Endothelial cell of umbilical vein (primary cell): Measurements from ENCODE around the gene UST. TPM values are rescaled to one million over a fixed set of nuclear protein-coding genes. Genes with fewer than 3 reads are reported as not detected.

ENCODE experiments used
- BruUV-seq: library from RNA; stranded (reverse); fragments of 400-500 nt; replicated peaks from 2 replicates; lab custom pipeline; 2021; lab: Mats Ljungman, UMichigan
- CTCF ChIA-PET: fragments of 300-600, 350-600 bp; sonication (Branson Sonifier 250); formaldehyde crosslinking; loops from one replicate; lab custom pipeline; 2021; ENCODE audit warnings: antibody characterized with exemption, inconsistent platforms; lab: Charles Lee
- POLR2A ChIA-PET: fragments of 300-600, 350-600 bp; sonication (Branson Sonifier 250); formaldehyde crosslinking; loops from one replicate; lab custom pipeline; 2021; ENCODE audit warnings: antibody characterized with exemption, inconsistent platforms; lab: Charles Lee
- DNase-seq: peaks from one replicate; pipeline ENCODE4 v3.0.0-alpha.2; 2011; ENCODE audit warnings: low read depth, low spot score
- FAIRE-seq: peaks from 2 replicates; lab custom pipeline; 2011; peaks lifted over from hg19 to GRCh38; lab: Jason Lieb, UNC
- H2AFZ ChIP-seq: 2 replicates; pipeline ENCODE4 v1.6.0; 2012; ENCODE audit warnings: low read depth, low read length, control low read depth, inconsistent platforms
- H3K27ac ChIP-seq: 2 replicates; pipeline ENCODE4 v1.5.1; 2011; ENCODE audit warnings: low read depth, mild to moderate bottlenecking, control low read depth, low read length, moderate library complexity; ENCODE audit not compliant: insufficient read depth
- H3K27me3 ChIP-seq, 2 experiments: 2 replicates each; pipeline versions ENCODE4 v1.6.0 to v1.6.1; 2011; ENCODE audit warnings: low read length in 2 of 2, mixed read lengths in 1 of 2; ENCODE audit not compliant: control insufficient read depth in 2 of 2, insufficient read depth in 2 of 2
- H3K36me3 ChIP-seq, 2 experiments: 2 replicates in 1 of 2; 3 replicates in 1 of 2; pipeline ENCODE4 v1.5.1; 2011; ENCODE audit warnings: low read length in 2 of 2, mild to moderate bottlenecking in 1 of 2, moderate library complexity in 1 of 2; ENCODE audit not compliant: control insufficient read depth in 2 of 2, insufficient read depth in 2 of 2; ENCODE audit errors: extremely low read depth in 1 of 2
- H3K4me1 ChIP-seq: 3 replicates; pipeline ENCODE4 v1.5.1; 2011; ENCODE audit warnings: mild to moderate bottlenecking, low read length; ENCODE audit not compliant: control insufficient read depth, insufficient read depth; ENCODE audit errors: extremely low read depth
- H3K4me2 ChIP-seq: 2 replicates; pipeline ENCODE4 v1.6.1; 2011; ENCODE audit warnings: low read length, control low read depth, mixed read lengths; ENCODE audit not compliant: insufficient read depth
- H3K4me3 ChIP-seq, 3 experiments: fragments of 200-600 bp in 1 of 3; sonication (generic), shearing (Covaris generic) in 1 of 3; replicated peaks in 1 of 3; 2 replicates each; pipeline ENCODE4 v1.5.1; 2011 to 2016; ENCODE audit warnings: control low read depth in 3 of 3, low read length in 3 of 3, mild to moderate bottlenecking in 2 of 3, inconsistent platforms in 1 of 3, low read depth in 1 of 3, moderate library complexity in 1 of 3; ENCODE audit not compliant: insufficient read depth in 1 of 3
- H3K79me2 ChIP-seq: 2 replicates; pipeline ENCODE4 v1.6.0; 2012; ENCODE audit warnings: low read length, inconsistent platforms; ENCODE audit not compliant: control insufficient read depth, insufficient read depth
- H3K9ac ChIP-seq: replicated peaks from 2 replicates; pipeline ENCODE3; 2011; ENCODE audit warnings: low read length, control low read depth; ENCODE audit not compliant: insufficient read depth; ENCODE audit errors: extremely low read depth
- H3K9me1 ChIP-seq: replicated peaks from 3 replicates; pipeline ENCODE4 v1.6.0; 2011; ENCODE audit warnings: mild to moderate bottlenecking, low read length; ENCODE audit not compliant: control insufficient read depth, insufficient read depth; ENCODE audit errors: extremely low read depth
- H3K9me3 ChIP-seq: replicated peaks from 2 replicates; pipeline ENCODE4 v1.5.1; 2012; ENCODE audit warnings: low read length, inconsistent platforms; ENCODE audit not compliant: control insufficient read depth, insufficient read depth
- H4K20me1 ChIP-seq: replicated peaks from 2 replicates; pipeline ENCODE3; 2011; ENCODE audit warnings: mild to moderate bottlenecking, low read length; ENCODE audit not compliant: control insufficient read depth, insufficient read depth; ENCODE audit errors: extremely low read depth
- EZH2 ChIP-seq: IDR thresholded peaks from 2 replicates; pipeline ENCODE4 v1.6.1; 2012; ENCODE audit warnings: borderline replicate concordance, low read depth, mild to moderate bottlenecking, moderate library complexity, low read length, inconsistent platforms; ENCODE audit not compliant: severe bottlenecking
- FOS ChIP-seq: IDR thresholded peaks from 2 replicates; pipeline ENCODE4 v1.6.1; 2011; ENCODE audit warnings: mild to moderate bottlenecking, low read length, moderate library complexity, borderline replicate concordance; ENCODE audit not compliant: insufficient read depth
- JUN ChIP-seq: IDR thresholded peaks from 2 replicates; pipeline ENCODE4 v1.6.1; 2011; ENCODE audit warnings: borderline replicate concordance, low read depth; ENCODE audit not compliant: insufficient read length, insufficient read depth
- MAX ChIP-seq: IDR thresholded peaks from 2 replicates; pipeline ENCODE4 v1.6.1; 2011; ENCODE audit not compliant: insufficient read depth, insufficient read length
- dilution Hi-C: fragments of 300-500 bp; cut with MboI; formaldehyde crosslinking; loops from one replicate; pipeline ENCODE4 v1.15.0; 2019; ENCODE audit warnings: low sequenced_read_pairs; ENCODE audit not compliant: extremely low pct_ligation_motif_present
- intact Hi-C: fragments of 100-400 bp; cut with micrococcal nuclease; formaldehyde crosslinking; loops from one replicate; pipeline ENCODE4 v1.10.0; 2022
- polyA plus RNA-seq, 4 experiments: library from polyadenylated mRNA; depleted of rRNA in 3 of 4; stranded (reverse) in 3 of 4; unstranded in 1 of 4; fragments of >200 nt; gene quantifications; 2 replicates each; pipeline versions ENCODE4 v1.2.1 to v1.2.3, GENCODE V29; 2011 to 2012; ENCODE audit warnings: missing spikeins in 1 of 4
- total RNA-seq: library from RNA; stranded (reverse); gene quantifications from 2 replicates; pipeline ENCODE4 v1.2.3, GENCODE V29; 2021

UST gene
- total and polyA plus RNA-seq, 2 donors (not counting 3 experiments of a cell fraction or from before 2014, with no cell fraction given): 0.26 to 0.84 TPM

- no peak for DNase-seq
Observed at GRCh38 chr6:148869585-148869984, 122.8 kb downstream of the UST start.

GRCh38 chr6:148873154-148873553, 126.3 kb downstream of the UST start:
- H2AFZ ChIP-seq: no peak overlapping the region
- no peaks in the 10 kb centered on the region for H3K9me3 ChIP-seq
- H3K4me3 ChIP-seq: no peak overlapping the region
- H3K9ac ChIP-seq: no peak overlapping the region
- TF ChIP-seq EZH2: no peak
- no peak for DNase-seq
- H3K79me2 ChIP-seq: no peaks in the 10 kb centered on the region
- intact Hi-C loops: no loop called here
- no peaks in the 10 kb centered on the region for H4K20me1 ChIP-seq
- H3K4me1 ChIP-seq: no peaks in the 10 kb centered on the region
- no peaks in the 10 kb centered on the region for H3K36me3 ChIP-seq
- POLR2A ChIA-PET: no interaction called here
- dilution Hi-C loops: no loop called here
- BruUV-seq: no TSS peak
- no peaks in the 10 kb centered on the region for H3K27me3 ChIP-seq
- H3K9me1 ChIP-seq: no peaks in the 10 kb centered on the region
- CTCF ChIA-PET: interaction anchor here (0.9 kb wide), 1 partner anchor 155 kb away, joined by 3 read pairs; no protein-coding TSS in a partner anchor
- FAIRE-seq: no peak
- H3K4me2 ChIP-seq: no peak overlapping the region
- no peak overlapping the region for H3K27ac ChIP-seq

More at GRCh38 chr6:148869585-148869984, 122.8 kb downstream of the UST start:
- ChIA-PET POLR2A (no interaction called here), CTCF (no interaction called here)
- Histone ChIP-seq H3K36me3 (no peaks in the 10 kb centered on the region), H4K20me1 (no peaks in the 10 kb centered on the region), H3K27ac (no peak overlapping the region), H3K4me2 (no peak overlapping the region), H3K79me2 (no peaks in the 10 kb centered on the region), H3K27me3 (no peaks in the 10 kb centered on the region), H2AFZ (no peak overlapping the region), H3K9me3 (no peaks in the 10 kb centered on the region), H3K4me3 (no peak overlapping the region), H3K4me1 (no peaks in the 10 kb centered on the region), H3K9ac (no peak overlapping the region), H3K9me1 (no peaks in the 10 kb centered on the region)
- TF ChIP-seq JUN (peak; percentile 41), FOS (peak; percentile 34), MAX (no peak)
- dilution Hi-C loops (no loop called here), intact Hi-C loops (no loop called here)
- no TSS peak for BruUV-seq
- no peak for FAIRE-seq
